NCI-H1417 (cell line): ENCODE results near the gene SLC38A10.

Source experiments
- DNase-seq, 3 experiments: peaks; one replicate each; lab custom pipeline; 2025; lab: John Stamatoyannopoulos, UW

Gene SLC38A10

GRCh38 chr17:81277946-81278693 lies 17.0 kb downstream of the SLC38A10 start:
- DNase-seq = no peak

GRCh38 chr17:81277421-81277820 lies 17.7 kb downstream of the SLC38A10 start:
- peak; percentile 9 to 71 (median 60) for DNase-seq

GRCh38 chr17:81276781-81277180 lies 18.3 kb downstream of the SLC38A10 start:
- DNase-seq = no peak

DNA sequence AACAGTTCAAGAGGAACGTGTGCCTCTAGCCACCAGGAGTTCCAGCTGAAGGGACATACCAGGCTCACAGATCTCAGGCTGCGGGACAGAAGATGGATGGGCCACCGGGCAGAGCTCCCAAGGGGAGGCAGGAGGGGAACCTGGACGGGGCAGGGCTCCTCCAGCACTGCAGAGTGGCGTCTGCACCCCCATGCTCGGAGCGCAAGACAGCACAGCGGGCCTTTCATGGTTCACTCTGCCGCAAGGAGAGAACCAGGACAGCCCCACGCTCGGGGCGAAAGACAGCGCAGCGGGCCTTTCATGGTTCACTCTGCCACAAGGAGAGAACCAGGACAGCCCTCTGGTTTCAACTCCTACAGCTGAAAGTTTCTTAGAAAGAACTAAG lies 20.6 kb downstream of the SLC38A10 start:
- no peak for DNase-seq

DNA sequence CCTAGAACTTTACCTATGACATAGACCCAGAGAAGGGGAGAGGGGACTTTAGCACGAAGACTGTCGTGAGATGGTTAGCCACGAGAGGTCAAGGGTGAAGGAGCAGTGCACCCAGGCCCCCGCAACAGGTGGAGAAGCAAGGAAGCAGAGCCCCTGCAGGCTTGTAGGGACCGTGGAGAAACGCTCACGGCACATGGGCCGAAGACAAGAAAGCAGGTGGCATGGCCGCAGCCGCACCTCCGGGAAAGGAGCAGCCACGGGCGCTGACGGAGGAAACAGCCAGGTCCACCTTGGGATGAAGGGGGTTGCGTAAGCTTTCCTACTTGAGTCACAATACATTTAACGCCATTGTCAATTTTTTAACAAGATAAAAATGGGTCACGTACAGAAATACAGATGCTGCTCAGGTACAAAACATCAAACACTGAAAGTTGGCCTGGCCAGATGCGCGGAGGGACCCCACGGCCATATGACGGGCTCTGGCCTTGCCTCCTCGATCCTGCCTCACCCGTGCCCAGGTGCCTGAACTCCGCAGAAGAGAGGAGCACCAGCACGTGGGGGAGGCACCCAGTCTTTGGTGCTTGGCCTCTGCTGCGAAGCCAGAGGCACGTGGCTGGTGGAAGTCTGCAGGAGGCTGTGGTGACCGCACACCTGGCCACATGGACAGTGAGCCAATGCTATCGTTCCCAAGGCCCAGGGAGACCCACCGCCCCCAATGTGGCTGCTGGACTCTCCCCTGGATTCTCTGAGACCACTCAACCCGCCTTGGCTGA lies 21.2 kb downstream of the SLC38A10 start:
- no peak for DNase-seq

DNA sequence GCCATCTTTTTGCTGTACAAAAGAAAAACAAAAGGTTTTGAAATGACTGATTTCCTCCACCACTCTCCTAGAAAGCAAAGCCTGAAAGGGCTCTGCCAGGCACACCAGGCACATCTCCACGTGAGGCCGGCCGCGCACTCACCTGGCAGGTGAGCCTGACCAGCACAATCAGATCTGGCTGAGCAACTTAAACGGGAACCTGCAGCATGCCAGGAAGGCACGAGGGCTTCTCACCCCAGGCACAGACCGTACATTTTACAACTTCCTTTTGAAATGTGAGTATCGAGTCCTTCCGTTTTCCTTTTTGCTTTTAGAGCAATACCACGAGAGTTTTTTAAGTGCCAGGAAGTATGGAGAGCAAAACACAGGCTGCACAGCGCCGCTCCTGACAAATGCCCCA lies 22.5 kb downstream of the SLC38A10 start:
- no peak for DNase-seq

DNA sequence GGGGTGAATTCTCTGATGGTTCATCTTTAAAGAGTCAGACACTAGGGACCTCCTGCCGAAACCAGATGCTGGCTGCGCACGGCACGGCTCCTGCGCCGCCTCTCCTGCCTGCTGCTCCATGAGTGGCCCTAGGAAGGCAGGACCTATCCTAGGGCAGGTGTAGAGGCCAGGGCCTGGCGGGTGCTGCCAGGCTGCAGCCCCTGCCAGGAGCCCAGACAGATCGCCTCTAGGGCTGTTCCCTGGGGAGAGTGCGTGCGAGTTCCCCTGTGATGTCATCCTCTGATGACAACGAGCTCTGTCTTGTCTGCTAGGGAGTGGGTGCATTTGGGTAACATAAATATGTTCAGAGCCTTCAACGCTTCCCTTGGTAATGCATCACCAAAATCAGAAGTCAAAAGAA lies 23.9 kb downstream of the SLC38A10 start:
- DNase-seq = peak in 2 of 3 experiments; percentile 11 to 50

DNA sequence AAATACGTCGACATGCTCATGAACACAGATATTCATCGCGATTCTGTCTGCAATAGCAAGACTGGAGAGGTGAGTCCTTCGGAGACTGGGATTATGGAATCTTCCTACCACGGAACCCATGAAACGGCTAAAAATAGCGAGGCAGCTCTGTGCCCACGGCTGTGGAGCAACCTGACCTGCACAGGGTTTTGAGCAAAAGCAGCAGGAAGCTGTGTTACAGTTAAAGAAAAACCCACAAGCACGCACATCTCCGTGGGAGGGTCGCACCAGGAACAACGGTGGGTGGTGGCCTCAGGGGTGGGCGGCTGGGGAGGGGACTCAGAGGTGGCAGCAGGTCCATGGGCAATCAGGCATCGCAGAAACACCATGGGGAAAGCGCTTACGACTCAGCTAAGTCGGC lies 24.8 kb downstream of the SLC38A10 start:
- DNase-seq = no peak

DNA sequence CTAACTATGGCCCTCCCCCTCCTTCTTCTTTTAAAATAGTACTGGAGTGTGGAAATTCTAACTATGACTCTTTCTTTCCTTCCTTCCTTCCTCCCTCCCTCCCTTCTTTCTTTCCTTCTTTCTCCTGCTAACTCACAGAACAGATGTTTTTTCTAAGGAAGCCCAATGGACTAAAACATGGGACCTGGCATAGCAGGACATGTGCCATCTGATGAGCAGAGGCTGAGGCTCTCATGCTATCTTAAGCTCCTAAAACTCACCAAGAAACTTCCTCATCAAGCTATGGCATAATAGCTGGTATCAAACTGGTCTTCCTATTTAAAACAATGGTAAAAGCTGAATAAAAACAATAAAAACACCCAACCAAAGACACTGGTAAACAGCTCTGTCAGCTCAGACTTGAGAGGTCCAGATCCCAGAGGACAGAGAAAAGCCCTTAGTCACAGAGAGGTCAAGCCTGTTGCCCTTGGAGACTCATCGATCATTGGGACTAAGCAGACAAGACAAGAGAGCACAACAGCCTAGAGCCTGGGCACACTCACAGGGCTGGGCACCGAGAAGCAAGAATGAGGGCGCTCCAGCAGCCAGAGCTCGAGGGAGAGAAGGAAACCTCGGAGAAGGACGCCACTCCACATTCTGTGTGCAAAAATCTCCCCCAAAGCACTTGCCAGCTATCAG lies 27.6 kb downstream of the SLC38A10 start:
- DNase-seq = no peak

DNA sequence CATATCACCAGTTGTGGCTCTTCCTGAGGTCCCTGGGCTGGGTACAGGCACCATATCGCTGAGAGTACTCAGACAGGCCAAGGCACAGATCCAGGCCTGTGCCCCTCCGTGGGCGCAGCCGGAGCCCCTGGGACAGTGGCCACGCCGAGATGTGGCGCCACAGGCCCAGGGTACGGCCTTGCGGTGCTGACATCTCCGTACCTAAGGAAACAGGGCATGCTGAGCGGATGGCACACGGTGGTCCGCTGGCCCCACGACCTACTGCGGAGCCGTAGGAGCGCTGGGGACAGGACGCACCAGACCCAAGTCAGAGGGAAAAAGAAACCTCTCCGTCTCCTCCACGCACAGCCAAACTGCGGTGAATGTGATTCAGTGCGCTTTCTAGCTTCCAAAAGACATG lies 29.5 kb downstream of the SLC38A10 start:
- no peak for DNase-seq

DNA sequence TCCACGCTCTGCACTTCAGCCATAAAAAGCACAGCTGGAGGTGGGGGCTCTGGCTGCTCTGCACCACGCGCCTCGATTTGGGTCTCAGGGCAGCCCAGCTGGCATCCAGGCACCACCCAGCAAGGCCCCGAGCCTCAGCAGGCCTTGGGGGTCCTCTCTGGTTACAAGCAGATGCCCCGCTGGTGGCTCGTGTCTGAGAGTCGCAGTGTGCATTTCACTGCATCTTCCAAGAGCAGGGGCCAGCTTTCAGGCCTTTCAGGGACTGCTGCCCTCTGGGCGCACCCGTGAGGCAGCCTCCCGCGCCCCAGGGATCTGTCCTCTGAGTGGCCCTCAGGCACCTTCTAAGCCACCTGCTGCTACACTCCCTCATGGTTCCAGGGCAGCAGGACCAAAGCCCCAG lies 30.5 kb downstream of the SLC38A10 start:
- DNase-seq = no peak

- DNase-seq = no peak
Observed at GRCh38 chr17:81263371-81264181, 31.5 kb downstream of the SLC38A10 start.

GRCh38 chr17:81261582-81262336 lies 33.3 kb downstream of the SLC38A10 start:
- no peak for DNase-seq

DNA sequence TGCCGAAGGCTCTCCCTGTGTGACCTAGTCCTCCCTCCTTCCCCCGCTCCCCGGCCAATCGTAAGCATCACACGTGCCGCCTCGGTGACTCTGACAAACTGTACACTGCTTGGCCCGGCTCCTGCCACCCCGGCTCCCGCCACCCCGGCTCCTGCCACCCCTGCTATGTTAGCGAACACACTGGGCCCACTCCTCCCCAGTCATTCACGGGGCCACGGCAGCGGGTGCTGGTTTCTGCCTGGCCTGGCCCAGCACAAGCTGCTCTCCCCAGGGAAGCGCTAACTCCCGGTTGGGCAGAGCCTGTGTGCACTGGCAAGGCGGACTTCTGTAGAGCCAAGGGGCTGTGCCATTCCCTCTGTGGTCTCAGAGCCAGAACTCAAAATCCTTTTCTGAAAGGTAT lies 34.0 kb downstream of the SLC38A10 start:
- DNase-seq = no peak

- DNase-seq = no peak
Observed at GRCh38 chr17:81260641-81261040, 34.5 kb downstream of the SLC38A10 start.

DNA sequence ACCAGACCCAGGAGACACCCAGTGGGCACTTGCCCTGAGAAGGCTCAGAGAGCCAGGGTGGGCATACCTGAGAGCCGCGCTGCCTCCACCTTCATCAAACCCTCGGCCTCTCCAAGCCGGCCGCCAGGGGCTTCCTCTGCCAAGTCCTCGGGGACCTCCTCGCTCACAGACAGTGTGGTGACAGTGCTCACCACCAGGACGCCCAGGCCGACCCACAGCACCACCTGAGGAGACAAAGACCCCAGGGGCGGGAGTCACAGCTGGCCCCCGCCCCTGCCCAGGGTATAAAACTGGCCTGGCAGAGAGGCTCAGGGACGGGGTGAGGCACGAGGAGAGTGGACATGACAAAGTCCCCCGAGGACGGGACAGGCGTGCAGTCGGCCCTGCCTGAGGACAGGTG lies 34.9 kb downstream of the SLC38A10 start:
- no peak for DNase-seq

DNA sequence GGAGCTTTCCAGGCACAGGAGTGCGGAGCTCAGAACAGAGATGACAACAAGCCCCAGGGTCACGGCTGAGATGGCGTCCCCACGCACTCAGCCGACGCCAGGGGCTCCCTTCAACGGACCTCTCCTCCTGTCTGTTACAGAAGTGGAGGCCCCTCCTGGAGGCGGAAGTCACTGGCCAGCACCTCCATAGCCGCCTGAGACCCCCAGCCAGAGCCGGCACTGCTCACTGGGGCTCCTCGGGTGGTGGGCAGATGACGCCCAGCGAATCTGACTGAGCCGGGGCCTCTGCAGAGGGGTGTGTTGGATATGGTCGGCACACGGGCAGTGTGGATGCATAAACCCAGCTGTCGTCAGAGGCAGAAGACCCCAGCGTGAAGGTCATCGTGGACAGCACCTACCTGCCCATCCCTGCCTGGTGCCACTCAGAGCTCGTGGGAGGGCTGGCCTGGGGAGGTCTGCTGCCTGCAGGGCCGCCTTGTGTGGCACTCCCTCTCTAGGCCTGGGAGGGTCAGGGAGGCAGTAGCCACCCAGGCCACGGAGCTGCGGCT lies 36.0 kb downstream of the SLC38A10 start:
- DNase-seq = no peak

DNA sequence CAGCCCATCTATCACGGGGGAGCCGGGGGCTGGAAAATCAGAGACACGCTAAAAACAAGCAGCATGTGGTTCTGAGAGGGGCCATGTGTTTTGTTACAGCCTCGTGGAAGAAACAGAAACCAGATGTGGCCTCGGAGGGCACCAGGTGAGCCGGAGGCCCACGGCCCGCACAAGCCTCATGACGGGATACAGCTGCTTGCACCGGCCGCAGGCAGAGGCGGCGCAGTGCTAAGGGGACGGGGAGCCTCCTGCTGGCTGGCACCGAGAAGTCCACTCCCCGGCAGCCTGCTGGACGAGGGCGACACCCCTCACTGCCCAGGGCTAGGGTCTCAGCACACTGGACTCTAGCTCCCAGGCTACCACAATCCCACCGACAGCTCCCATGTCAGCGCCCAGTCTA lies 36.8 kb downstream of the SLC38A10 start:
- no peak for DNase-seq

- no peak for DNase-seq
Observed at GRCh38 chr17:81257533-81257932, 37.6 kb downstream of the SLC38A10 start.

- DNase-seq = no peak
Observed at GRCh38 chr17:81256616-81257015, 38.5 kb downstream of the SLC38A10 start.
